ENCODE measurements around the gene SETD1A.

GRCh38 chr16:31004658-31005057 lies 47.1 kb downstream of the SETD1A start:
- TF ChIP-seq, protein P1, sequence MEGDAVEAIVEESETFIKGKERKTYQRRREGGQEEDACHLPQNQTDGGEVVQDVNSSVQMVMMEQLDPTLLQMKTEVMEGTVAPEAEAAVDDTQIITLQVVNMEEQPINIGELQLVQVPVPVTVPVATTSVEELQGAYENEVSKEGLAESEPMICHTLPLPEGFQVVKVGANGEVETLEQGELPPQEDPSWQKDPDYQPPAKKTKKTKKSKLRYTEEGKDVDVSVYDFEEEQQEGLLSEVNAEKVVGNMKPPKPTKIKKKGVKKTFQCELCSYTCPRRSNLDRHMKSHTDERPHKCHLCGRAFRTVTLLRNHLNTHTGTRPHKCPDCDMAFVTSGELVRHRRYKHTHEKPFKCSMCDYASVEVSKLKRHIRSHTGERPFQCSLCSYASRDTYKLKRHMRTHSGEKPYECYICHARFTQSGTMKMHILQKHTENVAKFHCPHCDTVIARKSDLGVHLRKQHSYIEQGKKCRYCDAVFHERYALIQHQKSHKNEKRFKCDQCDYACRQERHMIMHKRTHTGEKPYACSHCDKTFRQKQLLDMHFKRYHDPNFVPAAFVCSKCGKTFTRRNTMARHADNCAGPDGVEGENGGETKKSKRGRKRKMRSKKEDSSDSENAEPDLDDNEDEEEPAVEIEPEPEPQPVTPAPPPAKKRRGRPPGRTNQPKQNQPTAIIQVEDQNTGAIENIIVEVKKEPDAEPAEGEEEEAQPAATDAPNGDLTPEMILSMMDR (IDR thresholded peaks at IDR 0.05), result no peak
- TF ChIP-seq POLR2AphosphoS5 (IDR thresholded peaks at IDR 0.05) (no peak), POLR2A (IDR thresholded peaks at IDR 0.05) (no peak)
